IMR-90 (cell line): ENCODE data around the gene ULBP2. TPM values are rescaled to one million over a fixed set of nuclear protein-coding genes. Genes with fewer than 3 reads are reported as not detected.
A peak's percentile ranks its signal among the peaks of the same experiment; 100 is the strongest.

ENCODE experiments used
- ATAC-seq: fragments of 200-7000 bp; cut with Tn5 transposase; 2 replicates; pipeline ENCODE4 v1.9.1; 2020; ENCODE audit warnings: low read depth, mild to moderate bottlenecking, moderate library complexity
- BruUV-seq: library from RNA; stranded (reverse); fragments of 400-500 nt; replicated peaks from 2 replicates; lab custom pipeline; 2021; lab: Mats Ljungman, UMichigan
- CTCF ChIA-PET: fragments of 300-600 bp; formaldehyde crosslinking; extraction: SDS; loops from one replicate; lab custom pipeline; 2021; ENCODE audit warnings: antibody characterized with exemption; lab: Yijun Ruan, JAX
- POLR2A ChIA-PET: fragments of 300-600 bp; sonication (Branson Sonifier 250); formaldehyde crosslinking; loops from one replicate; lab custom pipeline; 2022; ENCODE audit warnings: antibody characterized with exemption; ENCODE audit not compliant: unreplicated experiment; lab: Charles Lee
- DNase-seq: peaks from one replicate; pipeline ENCODE4 v3.0.0; 2013
- H2AFZ ChIP-seq: replicated peaks from 2 replicates; pipeline ENCODE3; 2013; ENCODE audit warnings: low read length, mild to moderate bottlenecking; ENCODE audit not compliant: poor library complexity
- H2AK5ac ChIP-seq: 2 replicates; pipeline ENCODE4 v1.6.1; 2013; ENCODE audit warnings: low read depth, low read length, inconsistent platforms
- H2AK9ac ChIP-seq: replicated peaks from 2 replicates; pipeline ENCODE3; 2013; ENCODE audit warnings: mild to moderate bottlenecking, low read depth, low read length, moderate library complexity; ENCODE audit not compliant: poor library complexity
- H2BK120ac ChIP-seq: 2 replicates; pipeline ENCODE4 v1.6.1; 2013; ENCODE audit warnings: low read depth, low read length, inconsistent platforms
- H2BK15ac ChIP-seq: 3 replicates; pipeline ENCODE4 v1.6.1; 2013; ENCODE audit warnings: low read depth, low read length, inconsistent platforms
- H2BK20ac ChIP-seq: 2 replicates; pipeline ENCODE4 v1.6.1; 2013; ENCODE audit warnings: low read depth, mild to moderate bottlenecking, inconsistent platforms, low read length, moderate library complexity
- H2BK5ac ChIP-seq: 2 replicates; pipeline ENCODE4 v1.6.1; 2013; ENCODE audit warnings: mild to moderate bottlenecking, low read depth, low read length, inconsistent platforms; ENCODE audit not compliant: poor library complexity, severe bottlenecking
- H3K14ac ChIP-seq: replicated peaks from 2 replicates; pipeline ENCODE4 v1.6.1; 2013; ENCODE audit warnings: low read depth, low read length, inconsistent platforms
- H3K18ac ChIP-seq: 2 replicates; pipeline ENCODE4 v1.6.1; 2013; ENCODE audit warnings: low read depth, low read length, control low read depth
- H3K23ac ChIP-seq: 2 replicates; pipeline ENCODE4 v1.6.1; 2013; ENCODE audit warnings: low read depth, low read length, inconsistent platforms
- H3K27ac ChIP-seq: 2 replicates; pipeline ENCODE4 v1.5.1; 2013; ENCODE audit warnings: mild to moderate bottlenecking, control low read depth, low read length; ENCODE audit not compliant: insufficient read depth
- H3K27me3 ChIP-seq: 2 replicates; pipeline ENCODE4 v1.6.1; 2013; ENCODE audit warnings: low read length; ENCODE audit not compliant: control insufficient read depth, insufficient read depth
- H3K36me3 ChIP-seq: 2 replicates; pipeline ENCODE4 v1.6.1; 2013; ENCODE audit warnings: low read length, mixed read lengths; ENCODE audit not compliant: control insufficient read depth, insufficient read depth
- H3K4ac ChIP-seq: 2 replicates; pipeline ENCODE4 v1.6.1; 2013; ENCODE audit warnings: low read depth, low read length, inconsistent platforms
- H3K4me1 ChIP-seq: 2 replicates; pipeline ENCODE4 v1.6.1; 2013; ENCODE audit warnings: low read length, mixed read lengths; ENCODE audit not compliant: control insufficient read depth, insufficient read depth
- H3K4me2 ChIP-seq: 2 replicates; pipeline ENCODE4 v1.6.1; 2013; ENCODE audit warnings: low read depth, mild to moderate bottlenecking, control low read depth, low read length, moderate library complexity
- H3K4me3 ChIP-seq: 2 replicates; pipeline ENCODE4 v1.5.1; 2013; ENCODE audit warnings: low read depth, mild to moderate bottlenecking, control low read depth, low read length, moderate library complexity; ENCODE audit not compliant: insufficient read depth
- H3K56ac ChIP-seq: 2 replicates; pipeline ENCODE4 v1.6.1; 2013; ENCODE audit warnings: low read length, inconsistent platforms; ENCODE audit not compliant: insufficient read depth; ENCODE audit errors: extremely low read depth
- H3K79me1 ChIP-seq, 2 experiments: 2 replicates each; pipeline ENCODE4 v1.6.1; 2013; ENCODE audit warnings: low read length in 2 of 2, inconsistent platforms in 1 of 2, low read depth in 1 of 2
- H3K9ac ChIP-seq: 2 replicates; pipeline ENCODE4 v1.6.1; 2013; ENCODE audit warnings: low read depth, low read length, control low read depth
- H3K9me1 ChIP-seq: 2 replicates; pipeline ENCODE4 v1.6.1; 2013; ENCODE audit warnings: low read length, inconsistent platforms; ENCODE audit not compliant: insufficient read depth
- H3K9me3 ChIP-seq: 2 replicates; pipeline ENCODE4 v1.6.1; 2013; ENCODE audit warnings: low read length; ENCODE audit not compliant: control insufficient read depth, insufficient read depth
- H4K20me1 ChIP-seq: 2 replicates; pipeline ENCODE4 v1.6.1; 2013; ENCODE audit warnings: low read length, inconsistent platforms; ENCODE audit not compliant: insufficient read depth
- H4K5ac ChIP-seq: 2 replicates; pipeline ENCODE4 v1.6.1; 2013; ENCODE audit warnings: mild to moderate bottlenecking, low read depth, low read length, control low read depth
- H4K8ac ChIP-seq, 2 experiments: 2 replicates each; pipeline ENCODE4 v1.6.1; 2013; ENCODE audit warnings: low read depth in 2 of 2, low read length in 2 of 2, control low read depth in 1 of 2, inconsistent platforms in 1 of 2
- H4K91ac ChIP-seq: 2 replicates; pipeline ENCODE4 v1.6.1; 2013; ENCODE audit warnings: low read depth, low read length, inconsistent platforms; ENCODE audit not compliant: insufficient read depth
- BHLHE40 ChIP-seq: fragments of 150-350 bp; IDR thresholded peaks from 2 replicates; pipeline ENCODE4 v1.6.1; 2016; ENCODE audit warnings: mild to moderate bottlenecking, low read depth, low read length
- CHD1 ChIP-seq: IDR thresholded peaks from 2 replicates; pipeline ENCODE4 v1.6.1; 2012; ENCODE audit warnings: low read depth, low read length, improper control_type of control experiment
- CTCF ChIP-seq: conservative IDR thresholded peaks from 2 replicates; pipeline ENCODE4 v1.5.1; 2012; ENCODE audit warnings: mild to moderate bottlenecking, low read depth, low read length, improper control_type of control experiment
- ELK1 ChIP-seq: fragments of 150-350 bp; IDR thresholded peaks from 2 replicates; pipeline ENCODE4 v1.6.1; 2016; ENCODE audit warnings: low read depth, mild to moderate bottlenecking, low read length, moderate library complexity, borderline replicate concordance
- FOS ChIP-seq: fragments of 150-350 bp; IDR thresholded peaks from 2 replicates; pipeline ENCODE4 v1.6.1; 2016; ENCODE audit warnings: low read depth, low read length
- MAZ ChIP-seq: IDR thresholded peaks from 2 replicates; pipeline ENCODE4 v1.6.1; 2012; ENCODE audit warnings: low read depth, mild to moderate bottlenecking, low read length, improper control_type of control experiment, moderate library complexity, borderline replicate concordance
- MXI1 ChIP-seq: IDR thresholded peaks from 2 replicates; pipeline ENCODE4 v1.6.1; 2012; ENCODE audit warnings: low read depth, mild to moderate bottlenecking, low read length, moderate library complexity, borderline replicate concordance
- POLR2A ChIP-seq: IDR thresholded peaks from 2 replicates; pipeline ENCODE4 v1.6.1; 2012; ENCODE audit warnings: mild to moderate bottlenecking, low read depth, low read length
- RAD21 ChIP-seq: IDR thresholded peaks from 2 replicates; pipeline ENCODE4 v1.6.1; 2012; ENCODE audit warnings: low read length, improper control_type of control experiment
- RCOR1 ChIP-seq: IDR thresholded peaks from 2 replicates; pipeline ENCODE4 v1.6.1; 2012; ENCODE audit warnings: mild to moderate bottlenecking, low read length, improper control_type of control experiment; ENCODE audit not compliant: insufficient replicate concordance
- RFX5 ChIP-seq: IDR thresholded peaks from 2 replicates; pipeline ENCODE4 v1.8.0; 2012; ENCODE audit warnings: low read depth, mild to moderate bottlenecking, low read length, moderate library complexity
- SMC3 ChIP-seq: fragments of 150-350 bp; IDR thresholded peaks from 2 replicates; pipeline ENCODE4 v1.6.1; 2016; ENCODE audit warnings: low read depth, mild to moderate bottlenecking, antibody characterized with exemption, low read length, moderate library complexity
- WGBS, 2 experiments: methylation state at CpG; one replicate each; pipeline versions ENCODE4 v1.1.5 to v1.1.7; 2013; ENCODE audit warnings: missing lambda C conversion rate in 2 of 2; ENCODE audit not compliant: insufficient read length in 1 of 2; ENCODE audit errors: extremely low coverage in 2 of 2; 5-methylcytosine and 5-hydroxymethylcytosine counted together
- dilution Hi-C: fragments of 300-500 bp; cut with HindIII; formaldehyde crosslinking; loops from one replicate; pipeline ENCODE4 v1.14.3; 2018; ENCODE audit warnings: low sequenced_read_pairs; ENCODE audit not compliant: unreplicated experiment
- in situ Hi-C: fragments of 300-500 bp; cut with MboI; formaldehyde crosslinking; loops from 3 replicates; pipeline ENCODE4 v1.14.3; 2019; ENCODE audit warnings: low sequenced_read_pairs, inconsistent platforms, mixed read lengths
- intact Hi-C: fragments of 100-400 bp; cut with micrococcal nuclease; formaldehyde crosslinking; loops from 2 replicates; pipeline ENCODE4 v1.10.0; 2022
- polyA plus RNA-seq, 3 experiments: library from polyadenylated mRNA; depleted of rRNA; stranded (reverse); fragments of >200 nt; gene quantifications; 2 replicates each; pipeline ENCODE4 v1.2.3, GENCODE V29; 2012; ENCODE audit warnings: low replicate concordance in 1 of 3
- total RNA-seq: library from RNA; depleted of rRNA; stranded (reverse); fragments of >200 nt; gene quantifications from 2 replicates; pipeline ENCODE4 v1.2.3, GENCODE V29; 2012

Gene ULBP2
- total and polyA plus RNA-seq, 2 of the 4 experiments (the other 2 are of a cell fraction): 7.9 to 16.2 TPM

GRCh38 chr6:149895833-149896271 lies 46.0 kb upstream of the ULBP2 start:
- Histone ChIP-seq H3K27me3 (no peaks in the 10 kb centered on the region), H4K8ac (peak overlapping the region; percentile 48 to 91), H3K9me1 (peaks cover 20% of the 10 kb centered on the region), H2BK5ac (peak overlapping the region; percentile 91), H2AK5ac (peak overlapping the region; percentile 96), H3K14ac (peak overlapping the region; percentile 84), H3K36me3 (no peaks in the 10 kb centered on the region), H3K4me3 (no peak overlapping the region), H2BK15ac (peak overlapping the region; percentile 89), H3K4me2 (no peak overlapping the region), H3K56ac (peak overlapping the region; percentile 33; the same call in 1 of the 2 replicates), H2BK20ac (peak overlapping the region; percentile 88), H3K27ac (peak overlapping the region; percentile 79), H2AFZ (peak overlapping the region; percentile 26), H3K9ac (no peak overlapping the region), H3K9me3 (no peaks in the 10 kb centered on the region), H3K18ac (peak overlapping the region; percentile 88), H2AK9ac (peak overlapping the region; percentile 87), H3K79me1 (peaks cover 0 to 11% of the 10 kb centered on the region in 2 experiments; a peak in 1 of 4 replicates), H2BK120ac (peak overlapping the region; percentile 92), H3K23ac (peak overlapping the region; percentile 72), H4K20me1 (no peaks in the 10 kb centered on the region), H4K5ac (peak overlapping the region; percentile 41), H3K4ac (peak overlapping the region; percentile 85), H4K91ac (peak overlapping the region; percentile 94), H3K4me1 (peaks cover 24% of the 10 kb centered on the region)
- ChIA-PET CTCF (interaction anchor here (0.6 kb wide), 1 partner anchor 865 kb away, joined by 7 read pairs; no protein-coding TSS in a partner anchor), POLR2A (no interaction called here)
- in situ Hi-C loops: no loop called here
- dilution Hi-C loops: no loop called here
- intact Hi-C loops: no loop called here
- ATAC-seq: no peak
- 100% methylated on average over 2 of the region's 5 CpGs; no CpG with 5 or more reads in 1 of the 2 experiments for WGBS, 2 experiments
- no TSS peak for BruUV-seq
- no peak for TF ChIP-seq RAD21
- no peak for TF ChIP-seq MXI1
- no peak for TF ChIP-seq CTCF
- no peak for TF ChIP-seq POLR2A
- TF ChIP-seq SMC3: no peak
- no peak for TF ChIP-seq MAZ
- TF ChIP-seq CHD1: no peak
- TF ChIP-seq RCOR1: no peak
- no peak for TF ChIP-seq ELK1
- TF ChIP-seq RFX5: no peak
- TF ChIP-seq FOS: no peak
- no peak for TF ChIP-seq BHLHE40
- peak; percentile 62 for DNase-seq
